Thyroid gland (tissue), 4 donors: ENCODE data around the gene AIRE. TPM values are rescaled to one million over a fixed set of nuclear protein-coding genes. Genes with fewer than 3 reads are reported as not detected.

Experiments used
- DNase-seq, 2 donors: peaks; one replicate each; pipeline ENCODE4 v3.0.0-alpha.2; 2019
- H3K27ac ChIP-seq, 3 donors: fragments of 200-600 bp; sonication (generic); 1 replicate in 2 of 3; 2 replicates in 1 of 3; pipeline ENCODE4 v1.5.1; 2016 to 2019; ENCODE audit warnings: mild to moderate bottlenecking in 1 of 3, moderate library complexity in 1 of 3
- H3K27me3 ChIP-seq: fragments of 200-600 bp; sonication (generic); one replicate; pipeline ENCODE4 v1.5.1; 2019
- H3K36me3 ChIP-seq, 2 donors: fragments of 200-600 bp; sonication (generic); one replicate each; pipeline ENCODE4 v1.5.1; 2016 to 2019
- H3K4me1 ChIP-seq, 2 donors: fragments of 200-600 bp; sonication (generic); one replicate each; pipeline ENCODE4 v1.5.1; 2017 to 2019
- H3K4me3 ChIP-seq, 3 donors: fragments of 200-600 bp; sonication (generic); replicated peaks in 1 of 3; 1 replicate in 2 of 3; 2 replicates in 1 of 3; pipeline ENCODE4 v1.5.1; 2016; ENCODE audit warnings: mild to moderate bottlenecking in 1 of 3
- H3K9me3 ChIP-seq: fragments of 200-600 bp; sonication (generic); one replicate; pipeline ENCODE4 v1.5.1; 2017
- POLR2A ChIP-seq, 2 donors: fragments of 450-650 bp; IDR thresholded peaks; one replicate each; pipeline ENCODE4 v1.6.1; 2017; ENCODE audit warnings: antibody characterized with exemption in 2 of 2, mild to moderate bottlenecking in 2 of 2, moderate library complexity in 1 of 2
- WGBS, 2 donors: methylation state at CpG; one replicate each; pipeline ENCODE4 v1.1.5; 2017; 5-methylcytosine and 5-hydroxymethylcytosine counted together
- intact Hi-C: fragments of 100-400 bp; cut with DNase I; formaldehyde crosslinking; loops from one replicate; pipeline ENCODE4 v1.15.1; 2023
- total RNA-seq, 4 donors: library from RNA; depleted of rRNA; stranded (reverse); fragments of >200 nt; gene quantifications; one replicate each; pipeline ENCODE4 v1.2.3, GENCODE V29; 2016
- TF ChIP-seq, protein P1 (sequence below), 6 experiments: fragments of 200-600 bp in 3 of 6; fragments of 450-650 bp in 3 of 6; sonication (generic) in 3 of 6; IDR thresholded peaks; one replicate each; pipeline ENCODE4 v1.5.1; 2016 to 2019; ENCODE audit warnings: antibody characterized with exemption in 6 of 6, mild to moderate bottlenecking in 2 of 6, inconsistent platforms in 1 of 6, moderate library complexity in 1 of 6

Gene AIRE
- total RNA-seq, 4 donors from 2014 or later: 0.13 TPM; not detected in 3

DNA sequence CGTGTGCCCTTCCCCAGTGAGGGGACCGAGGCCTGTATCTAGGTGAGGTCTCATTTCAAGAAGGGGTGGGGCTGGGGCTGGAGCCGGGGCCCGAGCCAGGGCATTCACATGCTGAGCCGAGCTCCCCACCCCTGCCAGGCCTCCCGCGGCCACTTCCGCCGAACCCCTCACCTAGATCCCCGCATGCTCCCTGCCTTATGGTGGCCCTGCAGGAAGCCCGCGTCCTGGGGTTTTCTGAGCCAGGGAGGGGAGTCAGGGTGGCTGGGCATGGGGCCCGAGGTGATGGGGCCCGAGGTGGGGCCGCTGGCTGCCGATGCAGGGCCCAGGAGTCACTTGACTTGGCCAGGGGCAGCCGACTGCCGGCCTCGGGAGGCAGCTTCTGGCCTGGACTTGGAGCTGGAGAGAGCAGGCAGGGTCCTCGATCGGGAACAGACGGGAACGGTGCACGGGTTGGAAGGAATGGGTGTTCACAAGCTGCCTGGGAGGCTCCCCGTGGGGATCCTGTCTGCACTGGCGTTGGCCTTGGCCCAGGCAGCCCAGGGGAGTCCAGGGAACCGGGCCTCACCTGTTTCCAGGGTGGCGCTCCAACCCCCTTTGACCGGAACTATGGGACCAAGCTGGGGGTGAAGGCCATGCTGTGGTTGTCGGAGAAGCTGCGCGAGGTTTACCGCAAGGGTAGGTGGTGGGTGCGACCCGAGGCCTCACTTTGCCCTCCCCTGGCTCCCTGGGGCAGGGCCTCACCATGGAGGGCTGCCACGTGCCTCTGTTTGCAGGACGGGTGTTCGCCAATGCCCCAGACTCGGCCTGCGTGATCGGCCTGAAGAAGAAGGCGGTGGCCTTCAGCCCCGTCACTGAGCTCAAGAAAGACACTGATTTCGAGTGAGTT is 40.0 kb downstream of the AIRE start:
- TF ChIP-seq, protein P1, sequence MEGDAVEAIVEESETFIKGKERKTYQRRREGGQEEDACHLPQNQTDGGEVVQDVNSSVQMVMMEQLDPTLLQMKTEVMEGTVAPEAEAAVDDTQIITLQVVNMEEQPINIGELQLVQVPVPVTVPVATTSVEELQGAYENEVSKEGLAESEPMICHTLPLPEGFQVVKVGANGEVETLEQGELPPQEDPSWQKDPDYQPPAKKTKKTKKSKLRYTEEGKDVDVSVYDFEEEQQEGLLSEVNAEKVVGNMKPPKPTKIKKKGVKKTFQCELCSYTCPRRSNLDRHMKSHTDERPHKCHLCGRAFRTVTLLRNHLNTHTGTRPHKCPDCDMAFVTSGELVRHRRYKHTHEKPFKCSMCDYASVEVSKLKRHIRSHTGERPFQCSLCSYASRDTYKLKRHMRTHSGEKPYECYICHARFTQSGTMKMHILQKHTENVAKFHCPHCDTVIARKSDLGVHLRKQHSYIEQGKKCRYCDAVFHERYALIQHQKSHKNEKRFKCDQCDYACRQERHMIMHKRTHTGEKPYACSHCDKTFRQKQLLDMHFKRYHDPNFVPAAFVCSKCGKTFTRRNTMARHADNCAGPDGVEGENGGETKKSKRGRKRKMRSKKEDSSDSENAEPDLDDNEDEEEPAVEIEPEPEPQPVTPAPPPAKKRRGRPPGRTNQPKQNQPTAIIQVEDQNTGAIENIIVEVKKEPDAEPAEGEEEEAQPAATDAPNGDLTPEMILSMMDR (IDR thresholded peaks at IDR 0.05): no peak
- no peak for TF ChIP-seq POLR2A (IDR thresholded peaks at IDR 0.05)
- DNase-seq: no peak
- Histone ChIP-seq H3K4me3 (no peak overlapping the region), H3K36me3 (peaks cover 33 to 42% of the 10 kb centered on the region in 2 donors), H3K27me3 (no peaks in the 10 kb centered on the region), H3K27ac (no peak overlapping the region), H3K4me1 (peaks cover 5 to 6% of the 10 kb centered on the region in 2 donors), H3K9me3 (no peaks in the 10 kb centered on the region)
- intact Hi-C loops: no loop called here
- 94 to 96% methylated on average over 25 to 33 of the region's 44 CpGs for WGBS, 2 donors

DNA sequence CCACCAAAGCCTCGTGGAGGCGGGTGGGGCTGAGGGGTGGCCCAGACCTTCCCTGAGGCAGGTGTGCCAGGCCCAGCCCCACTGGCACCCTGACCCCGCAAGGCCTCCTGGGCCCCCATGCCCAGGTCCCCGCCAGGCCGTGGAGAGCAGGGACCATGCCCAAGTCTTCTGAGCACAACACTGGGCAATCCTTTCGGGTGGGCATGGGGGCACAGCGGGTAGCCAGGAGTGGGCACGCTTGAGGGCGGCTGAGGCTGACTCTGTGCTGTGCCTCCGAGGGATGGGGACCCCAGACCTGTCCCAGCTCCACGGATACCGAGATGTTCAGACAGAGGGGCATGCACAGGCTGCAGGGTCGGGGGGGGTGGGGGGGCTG is 40.6 kb downstream of the AIRE start:
- Histone ChIP-seq H3K4me3 (no peak overlapping the region), H3K27me3 (no peaks in the 10 kb centered on the region), H3K36me3 (peaks cover 33 to 42% of the 10 kb centered on the region in 2 donors), H3K4me1 (peaks cover 5 to 6% of the 10 kb centered on the region in 2 donors), H3K9me3 (no peaks in the 10 kb centered on the region), H3K27ac (no peak overlapping the region)
- DNase-seq: no peak
- intact Hi-C loops: no loop called here
- WGBS, 2 donors: 86 to 93% methylated on average over 6 to 12 of the region's 13 CpGs
- TF ChIP-seq, protein P1 (IDR thresholded peaks at IDR 0.05): no peak
- TF ChIP-seq POLR2A (IDR thresholded peaks at IDR 0.05): no peak

GRCh38 chr21:44326716-44327602 is 41.3 kb downstream of the AIRE start:
- 94% methylated on average over 6 to 15 of the region's 26 CpGs for WGBS, 2 donors
- no peak for DNase-seq
- TF ChIP-seq, protein P1 (IDR thresholded peaks at IDR 0.05): no peak
- no peak for TF ChIP-seq POLR2A (IDR thresholded peaks at IDR 0.05)
- no peaks in the 10 kb centered on the region for H3K27me3 ChIP-seq
- H3K4me3 ChIP-seq: no peak overlapping the region
- no peaks in the 10 kb centered on the region for H3K9me3 ChIP-seq
- no peak overlapping the region for H3K27ac ChIP-seq
- H3K36me3 ChIP-seq: peaks cover 34 to 37% of the 10 kb centered on the region in 2 donors
- intact Hi-C loops: no loop called here
- H3K4me1 ChIP-seq: peaks cover 5 to 6% of the 10 kb centered on the region in 2 donors

DNA sequence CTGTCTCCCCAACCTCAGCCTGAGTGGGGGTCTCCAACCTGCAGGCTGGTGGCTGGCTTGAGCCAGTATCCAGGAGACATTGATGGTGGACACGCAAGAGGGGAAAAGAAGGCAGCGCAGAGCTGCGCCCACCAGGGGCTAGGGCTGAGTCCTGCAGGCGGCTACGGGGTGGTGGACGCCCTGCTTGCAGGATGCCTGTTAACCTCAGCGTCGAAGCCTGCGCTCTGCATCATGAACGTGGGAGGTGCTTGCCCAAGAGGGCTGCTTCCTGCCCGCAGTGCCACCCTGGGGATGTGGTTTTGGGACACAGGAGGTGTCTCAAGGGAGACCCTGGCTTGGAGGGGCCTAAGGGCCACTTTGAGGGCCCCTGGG is 41.9 kb downstream of the AIRE start:
- DNase-seq: no peak
- intact Hi-C loops: no loop called here

More for the DNA sequence above, 41.9 kb downstream of the AIRE start:
- Histone ChIP-seq H3K4me3 (no peak overlapping the region), H3K27me3 (no peaks in the 10 kb centered on the region), H3K36me3 (peaks cover 34 to 35% of the 10 kb centered on the region in 2 donors), H3K27ac (no peak overlapping the region), H3K9me3 (no peaks in the 10 kb centered on the region), H3K4me1 (peaks cover 5 to 6% of the 10 kb centered on the region in 2 donors)
- WGBS, 2 donors: 97 to 98% methylated on average over 9 to 11 of the region's 11 CpGs
- TF ChIP-seq, protein P1 (IDR thresholded peaks at IDR 0.05): no peak
- no peak for TF ChIP-seq POLR2A (IDR thresholded peaks at IDR 0.05)
